HG03280 (cell line): ENCODE measurements around the gene FAM20A.

ENCODE experiments used
- ATAC-seq: cut with Tn5 transposase; IDR thresholded peaks from one replicate; pipeline ENCODE4 v1.9.1; 2021; ENCODE audit warnings: mild to moderate bottlenecking, moderate library complexity; ENCODE audit not compliant: unreplicated experiment

The FAM20A gene

GRCh38 chr17:68610554-68610953, 9.4 kb upstream of the FAM20A start:
- no peak for ATAC-seq

- no peak for ATAC-seq
Observed at GRCh38 chr17:68608515-68609130, 7.5 kb upstream of the FAM20A start.

- ATAC-seq: no peak
Observed at GRCh38 chr17:68606451-68607307, 5.5 kb upstream of the FAM20A start.

- no peak for ATAC-seq
Observed at GRCh38 chr17:68605914-68606313, 4.7 kb upstream of the FAM20A start.

- ATAC-seq: no peak
Observed at GRCh38 chr17:68603656-68604055, 2.5 kb upstream of the FAM20A start.

- no peak for ATAC-seq
Observed at GRCh38 chr17:68603027-68603426, 1.9 kb upstream of the FAM20A start.

GRCh38 chr17:68602289-68602688, 1.1 kb upstream of the FAM20A start:
- ATAC-seq: no peak

- ATAC-seq: no peak
Observed at GRCh38 chr17:68601565-68602288, 560 bp upstream of the FAM20A start.

- no peak for ATAC-seq
Observed at GRCh38 chr17:68600067-68600930, 868 bp downstream of the FAM20A start.

GRCh38 chr17:68599552-68600066, 1.6 kb downstream of the FAM20A start:
- ATAC-seq: no peak

- ATAC-seq: no peak
Observed at GRCh38 chr17:68599091-68599490, 2.1 kb downstream of the FAM20A start.

- ATAC-seq: no peak
Observed at GRCh38 chr17:68598545-68598961, 2.6 kb downstream of the FAM20A start.

GRCh38 chr17:68598074-68598473, 3.1 kb downstream of the FAM20A start:
- ATAC-seq: no peak

- no peak for ATAC-seq
Observed at GRCh38 chr17:68596411-68596945, 4.7 kb downstream of the FAM20A start.

GRCh38 chr17:68595986-68596385, 5.2 kb downstream of the FAM20A start:
- no peak for ATAC-seq

GRCh38 chr17:68595496-68595895, 5.7 kb downstream of the FAM20A start:
- no peak for ATAC-seq

- ATAC-seq: no peak
Observed at GRCh38 chr17:68594552-68594951, 6.6 kb downstream of the FAM20A start.

- ATAC-seq: no peak
Observed at GRCh38 chr17:68592682-68593641, 8.2 kb downstream of the FAM20A start.

- no peak for ATAC-seq
Observed at GRCh38 chr17:68592009-68592408, 9.2 kb downstream of the FAM20A start.
